DMS114 treated with DMSO at 0.1 percent for 48 hours (cell line): ENCODE data around the gene HNRNPA1.
"Not testable (repeated sequence)": the region's sequence is repeated elsewhere in the genome, so short reads cannot be mapped to it uniquely, and the experiment has no call there.

Experiments used
- DNase-seq: peaks from one replicate; lab custom pipeline; 2025; ENCODE audit not compliant: unreplicated experiment; lab: John Stamatoyannopoulos, UW

HNRNPA1 gene

GRCh38 chr12:54296393-54297099 is 16.0 kb downstream of the HNRNPA1 start:
- no peak for DNase-seq

DNA sequence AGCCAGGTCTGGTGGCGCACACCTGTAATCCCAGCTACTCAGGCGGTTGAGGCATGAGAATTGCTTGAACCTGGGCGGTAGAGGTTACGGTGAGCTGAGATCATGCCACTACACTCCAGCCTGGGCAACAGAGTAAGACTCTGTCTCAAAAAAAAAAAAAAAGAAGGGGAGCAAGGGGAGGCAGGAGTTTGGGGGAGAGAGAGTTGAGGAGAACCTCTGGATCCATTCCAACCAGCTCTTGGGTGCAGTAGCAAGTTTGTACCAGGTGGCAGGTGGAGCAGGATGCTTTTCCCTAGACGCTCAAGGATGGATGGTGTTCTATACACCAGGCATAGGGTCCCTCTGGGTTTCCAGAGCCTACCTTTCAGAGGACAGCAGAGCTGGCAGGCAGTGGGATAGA is 18.4 kb downstream of the HNRNPA1 start:
- DNase-seq = no peak

DNA sequence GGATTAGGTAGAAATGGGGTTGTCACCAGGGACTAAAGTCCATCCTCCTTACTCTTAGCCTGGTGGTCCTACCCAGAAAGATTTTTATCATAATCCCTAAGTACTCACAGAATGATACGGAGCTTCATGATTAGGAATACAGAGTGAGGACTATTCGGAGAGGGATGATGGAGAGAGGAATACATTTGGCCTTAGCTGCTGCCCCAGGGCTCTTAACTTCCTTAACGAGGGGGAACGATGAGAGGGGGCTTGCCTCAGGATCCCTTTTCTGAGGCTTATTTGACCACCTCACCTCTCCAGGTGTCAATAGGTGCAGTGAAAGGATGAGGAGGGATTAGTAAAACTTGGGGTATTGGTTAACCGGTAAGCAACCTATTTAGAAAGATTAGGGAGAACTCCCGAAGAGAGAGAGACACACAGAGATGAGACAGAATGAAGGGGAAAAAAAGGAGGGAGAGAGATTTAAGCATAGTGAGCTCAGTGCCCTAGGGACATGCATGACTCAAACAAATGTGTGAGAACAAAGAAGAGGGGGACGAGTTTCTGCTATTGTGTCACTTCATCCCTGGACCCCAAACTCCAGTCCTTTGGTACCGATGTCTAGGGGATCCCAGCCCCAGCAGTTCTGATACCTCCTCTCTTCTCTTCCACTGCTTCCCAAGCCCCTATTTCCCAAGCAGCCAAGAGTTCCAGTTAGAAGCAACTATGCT is 19.1 kb downstream of the HNRNPA1 start:
- no peak for DNase-seq

GRCh38 chr12:54300225-54300731 is 19.8 kb downstream of the HNRNPA1 start:
- DNase-seq = no peak

DNA sequence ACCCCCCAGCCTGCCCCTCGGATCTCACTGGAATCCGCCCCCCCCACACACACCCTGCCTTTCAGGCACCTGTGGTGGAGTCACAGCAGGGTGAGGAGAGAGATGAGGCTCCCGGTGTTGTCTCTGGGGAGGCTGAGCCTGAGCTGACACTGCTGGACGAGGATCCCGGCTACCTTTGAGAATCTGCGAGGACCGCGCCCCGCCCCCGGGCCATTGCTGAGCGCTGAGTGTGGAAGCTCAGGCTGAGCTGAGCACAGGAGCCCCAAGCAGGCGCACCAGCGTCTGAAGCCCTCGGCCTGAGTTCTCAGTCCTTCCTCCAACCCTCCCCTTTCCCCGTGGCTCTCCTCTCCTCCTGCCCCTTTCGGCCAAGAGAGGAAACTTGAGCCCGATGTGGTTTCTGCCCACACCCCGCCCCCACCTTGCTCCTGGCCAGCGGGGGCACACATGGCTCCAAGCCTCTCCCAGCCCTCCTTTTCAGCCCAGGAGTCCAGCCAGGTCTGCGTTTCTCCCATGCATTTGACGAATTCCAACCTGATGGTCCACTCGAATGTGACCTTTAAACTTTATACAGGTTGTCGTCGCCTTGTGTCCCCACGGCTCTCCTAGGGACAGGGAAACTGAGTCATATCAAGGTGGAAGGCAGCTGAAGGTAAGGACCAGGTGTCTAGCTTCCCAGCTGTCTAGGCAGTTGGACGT is 20.4 kb downstream of the HNRNPA1 start, which contains the start of gene NFE2:
Gene NFE2, minus strand, starts transcription at position 284 of the 696 bp plus-strand sequence. CDS start 5,767 bp downstream, outside the sequence.
- DNase-seq = no peak

DNA sequence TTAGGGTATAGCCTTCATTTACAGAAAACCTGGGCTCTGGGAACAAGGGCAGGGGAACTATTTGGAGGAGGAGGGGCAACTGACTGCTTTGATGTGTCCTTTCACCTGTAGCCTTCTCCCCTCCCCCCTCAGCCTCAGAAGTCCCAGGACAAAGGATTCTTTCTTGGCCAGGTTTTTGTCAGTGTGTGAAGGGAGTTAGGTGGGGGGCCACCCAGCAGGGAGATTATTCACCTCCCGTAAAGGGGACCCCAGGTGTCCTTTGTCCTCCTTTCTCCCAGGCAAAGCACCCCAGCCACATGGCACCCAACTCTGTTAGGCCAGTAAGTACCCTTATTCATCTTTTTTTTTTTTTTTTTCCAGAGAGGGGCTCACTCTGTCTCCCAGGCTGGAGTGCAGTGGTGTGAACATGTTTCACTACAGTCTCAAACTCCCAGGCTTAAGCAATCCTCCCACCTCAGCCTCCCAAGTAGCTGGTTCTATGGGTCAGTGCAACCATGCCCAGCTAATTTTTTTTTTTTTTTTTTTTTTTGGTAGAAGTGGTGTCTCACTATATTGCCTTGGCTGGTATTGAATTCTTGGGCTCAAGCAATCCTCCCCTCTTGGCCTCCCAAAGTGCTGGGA is 21.0 kb downstream of the HNRNPA1 start:
- no peak for DNase-seq

DNA sequence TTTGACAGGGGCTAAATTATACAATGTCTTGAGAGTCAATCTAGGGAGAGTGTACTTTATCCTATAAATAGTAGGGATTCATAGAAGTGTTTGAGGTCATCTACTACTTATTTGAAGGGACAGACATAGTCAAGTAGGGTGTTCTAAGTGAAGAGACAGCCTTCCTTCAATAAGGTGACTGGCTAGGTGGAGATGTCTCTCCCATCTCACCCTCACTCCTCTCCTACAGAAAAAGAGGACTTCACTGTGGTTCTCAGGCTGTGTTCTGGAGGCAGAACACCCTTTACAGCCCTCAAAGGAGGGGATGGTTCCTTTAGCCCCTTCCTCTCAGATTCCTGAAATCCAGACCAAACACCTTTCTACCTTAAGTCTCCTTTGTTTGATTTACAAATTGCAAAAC is 23.1 kb downstream of the HNRNPA1 start:
- DNase-seq = no peak

- no peak for DNase-seq
Observed at GRCh38 chr12:54304187-54304810, 23.8 kb downstream of the HNRNPA1 start.

DNA sequence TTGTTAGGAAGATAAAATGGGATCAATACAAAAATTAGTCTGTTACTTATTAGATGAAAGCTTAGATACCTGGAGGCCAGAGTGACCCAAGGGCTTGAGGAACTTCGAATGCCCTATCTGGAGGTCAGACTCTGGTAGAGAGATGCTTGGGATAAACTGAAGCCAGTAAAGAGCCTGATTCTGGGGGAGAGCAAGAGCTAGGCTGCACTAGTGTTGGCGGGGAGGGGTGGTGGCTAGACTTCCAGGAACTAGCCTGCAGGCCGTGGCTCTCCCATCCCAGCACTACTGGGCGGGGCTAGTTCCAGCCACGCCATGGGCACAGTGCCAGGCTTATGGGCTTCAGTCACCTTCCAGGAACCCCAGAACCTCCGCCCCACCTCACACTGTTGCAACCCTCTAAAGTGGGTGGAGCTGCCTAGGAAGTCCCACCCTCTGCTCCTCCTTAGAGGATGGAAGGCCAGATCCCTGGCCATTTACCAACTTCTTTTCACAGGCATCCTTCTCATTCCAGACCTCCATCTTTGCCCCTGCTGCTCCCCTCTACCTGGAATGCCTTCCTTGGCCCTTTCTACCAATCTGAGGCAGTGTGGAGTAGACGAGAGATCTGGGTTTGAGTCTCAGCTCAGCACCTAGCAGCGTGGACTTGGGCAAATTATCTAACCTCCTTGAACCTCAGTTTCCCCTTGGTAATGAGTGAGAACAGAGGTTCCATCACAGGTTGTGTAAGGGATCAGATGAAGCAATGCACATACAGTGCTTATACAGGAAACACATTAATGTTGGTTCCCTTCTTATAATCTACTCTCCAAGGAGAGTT is 26.6 kb downstream of the HNRNPA1 start:
- DNase-seq = no peak

GRCh38 chr12:54311051-54311450 is 30.5 kb downstream of the HNRNPA1 start:
- no peak for DNase-seq

DNA sequence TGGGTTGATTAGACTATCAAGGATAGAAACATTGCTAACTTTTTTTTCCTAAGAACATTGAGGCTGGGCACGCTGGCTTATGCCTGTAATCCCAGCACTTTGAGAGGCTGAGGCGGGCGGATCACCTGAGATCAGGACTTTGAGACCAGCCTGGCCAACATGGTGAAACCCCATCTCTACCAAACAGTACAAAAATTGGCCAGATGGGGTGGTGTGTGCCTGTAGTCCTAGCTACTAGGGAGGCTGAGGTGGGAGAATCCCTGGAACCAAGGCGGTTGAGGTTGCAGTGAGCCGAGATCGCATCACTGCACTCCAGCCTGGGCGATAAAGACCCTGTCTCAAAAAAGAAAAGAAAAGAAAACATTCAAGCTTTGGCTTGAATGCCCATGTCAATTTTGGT is 31.8 kb downstream of the HNRNPA1 start:
- not testable (repeated sequence) for DNase-seq

GRCh38 chr12:54321363-54321762 is 40.8 kb downstream of the HNRNPA1 start:
- DNase-seq = no peak

GRCh38 chr12:54324617-54325441 is 44.3 kb downstream of the HNRNPA1 start, which contains the start of gene COPZ1:
Gene COPZ1 (plus strand): TSS chr12:54325131. CDS start chr12:54325164, 33 bp downstream.
- DNase-seq = peak; percentile 100

DNA sequence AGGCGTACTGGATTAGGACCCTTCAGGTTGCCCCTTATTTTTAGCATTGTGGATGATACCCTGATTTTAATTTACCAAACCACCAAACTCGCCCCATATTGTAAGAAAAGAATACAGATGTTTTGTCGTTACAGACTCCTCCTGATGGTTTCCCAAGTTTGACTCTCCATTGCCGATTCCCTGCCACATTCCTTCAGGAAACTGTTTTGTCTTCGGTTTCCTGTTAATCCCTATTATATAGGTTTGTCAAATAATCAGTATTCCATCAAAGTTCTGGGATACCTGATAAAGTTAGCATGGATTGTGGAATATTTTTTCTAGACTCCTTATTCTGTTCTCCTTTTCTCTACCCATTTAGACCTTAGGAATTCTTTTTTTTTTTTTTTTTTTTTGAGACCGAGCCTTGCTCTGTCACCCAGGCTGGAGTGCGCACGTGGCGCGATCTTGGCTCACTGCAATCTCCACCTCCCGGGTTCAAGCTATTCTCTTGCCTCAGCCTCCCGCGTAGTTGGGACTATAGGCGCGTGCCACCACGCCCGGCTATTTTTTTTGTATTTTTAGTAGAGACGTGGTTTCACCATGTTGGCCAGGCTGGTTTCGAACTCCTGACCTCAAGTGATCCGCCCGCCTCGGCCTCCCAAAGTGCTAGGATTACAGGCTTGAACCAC is 45.0 kb downstream of the HNRNPA1 start:
- DNase-seq = not testable (repeated sequence)

DNA sequence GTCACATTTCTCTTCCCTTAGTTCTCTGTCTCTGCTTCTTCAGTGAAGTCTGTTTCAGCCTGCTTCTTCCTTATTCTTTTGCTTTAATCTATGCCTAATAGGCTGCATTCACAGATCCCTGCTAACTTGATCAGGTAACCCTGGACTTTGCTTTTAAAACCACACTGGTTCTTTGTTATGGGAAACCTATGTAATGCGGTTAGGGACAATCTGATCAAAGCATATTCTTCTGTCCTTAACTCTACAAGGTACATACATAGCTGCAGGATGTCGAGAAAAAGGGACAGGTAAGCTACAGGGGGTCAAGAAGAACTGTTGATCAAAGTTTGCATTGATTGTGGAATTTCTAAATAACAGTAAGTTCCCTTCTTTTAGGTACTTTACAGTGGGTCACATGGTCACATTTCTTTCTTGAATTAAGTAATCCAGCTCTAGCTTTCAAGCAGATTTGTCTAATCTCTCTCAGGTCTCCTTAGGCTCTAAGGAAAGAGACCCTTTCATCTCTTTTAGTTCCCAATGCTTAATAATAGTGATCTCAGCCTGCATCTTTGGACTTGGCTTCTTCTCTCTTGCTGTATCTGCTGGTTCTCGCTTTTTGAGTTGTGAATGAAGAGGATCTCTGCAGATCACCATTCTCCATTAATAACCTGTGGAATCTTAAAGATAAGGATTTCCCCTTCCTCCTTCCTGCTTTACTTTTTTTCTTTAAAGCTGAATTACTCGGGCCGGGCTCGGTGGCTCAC is 48.2 kb downstream of the HNRNPA1 start:
- DNase-seq = no peak

- DNase-seq = no peak
Observed at GRCh38 chr12:54329759-54330158, 49.2 kb downstream of the HNRNPA1 start.

GRCh38 chr12:54330442-54330841 is 49.9 kb downstream of the HNRNPA1 start:
- DNase-seq = no peak

DNA sequence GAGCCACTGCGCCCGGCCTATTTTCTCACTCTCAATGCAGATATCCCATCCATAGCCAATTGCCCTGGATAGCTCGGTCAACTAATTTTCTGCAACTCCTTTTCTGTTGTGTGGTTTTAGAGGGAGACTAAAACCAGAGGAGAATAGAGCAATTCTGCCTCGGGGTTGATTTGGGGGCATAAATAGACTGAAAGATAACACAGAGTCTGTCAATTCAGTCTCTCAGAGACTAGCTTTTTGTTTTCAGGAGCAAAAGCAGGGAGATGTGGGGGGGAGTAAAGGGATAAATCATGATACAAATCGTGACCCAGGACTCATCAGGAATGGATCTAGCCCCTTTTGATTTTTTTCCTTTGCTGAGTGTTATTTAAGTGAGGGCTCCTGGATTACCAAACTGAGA is 50.9 kb downstream of the HNRNPA1 start:
- DNase-seq = no peak
